ENCODE measurements around the gene ACSM6.
"Not testable (repeated sequence)": the region's sequence is repeated elsewhere in the genome, so short reads cannot be mapped to it uniquely, and the experiment has no call there.

ACSM6 gene

GRCh38 chr10:95193944-95194343, at the start of gene ACSM6:
Gene ACSM6 (plus strand): TSS chr10:95194238. CDS start chr10:95194486, 248 bp downstream.
- DNase-seq, result no peak

- DNase-seq, result no peak
Measured at GRCh38 chr10:95168694-95169093, 25.3 kb upstream of the ACSM6 start.

GRCh38 chr10:95169522-95169921, 24.5 kb upstream of the ACSM6 start:
- no peak for DNase-seq

- no peak for DNase-seq
Measured at GRCh38 chr10:95170790-95171189, 23.2 kb upstream of the ACSM6 start.

- no peak for DNase-seq
Measured at GRCh38 chr10:95171336-95171735, 22.7 kb upstream of the ACSM6 start.

GRCh38 chr10:95172851-95173250, 21.2 kb upstream of the ACSM6 start:
- no peak for DNase-seq

- no peak for DNase-seq
Measured at GRCh38 chr10:95176101-95176500, 17.9 kb upstream of the ACSM6 start.

- no peak for DNase-seq
Measured at GRCh38 chr10:95177429-95177828, 16.6 kb upstream of the ACSM6 start.

- DNase-seq, result no peak
Measured at GRCh38 chr10:95178266-95178665, 15.8 kb upstream of the ACSM6 start.

GRCh38 chr10:95178797-95179196, 15.2 kb upstream of the ACSM6 start:
- DNase-seq, result no peak

GRCh38 chr10:95181726-95182125, 12.3 kb upstream of the ACSM6 start:
- DNase-seq, result no peak

- peak; percentile 98 for DNase-seq
Measured at GRCh38 chr10:95183271-95184230, 10.5 kb upstream of the ACSM6 start.

GRCh38 chr10:95187617-95188016, 6.4 kb upstream of the ACSM6 start:
- DNase-seq, result no peak

GRCh38 chr10:95188593-95188992, 5.4 kb upstream of the ACSM6 start:
- DNase-seq, result no peak

GRCh38 chr10:95196046-95196445, 2.0 kb downstream of the ACSM6 start:
- DNase-seq, result no peak

- DNase-seq, result peak; percentile 29
Measured at GRCh38 chr10:95201736-95202135, 7.7 kb downstream of the ACSM6 start.

GRCh38 chr10:95202865-95203264, 8.8 kb downstream of the ACSM6 start:
- not testable (repeated sequence) for DNase-seq

- peak; percentile 56 for DNase-seq
Measured at GRCh38 chr10:95208702-95209391, 14.8 kb downstream of the ACSM6 start.

GRCh38 chr10:95209509-95210127, 15.6 kb downstream of the ACSM6 start:
- DNase-seq, result no peak

GRCh38 chr10:95211606-95212279, 17.7 kb downstream of the ACSM6 start:
- DNase-seq, result no peak

GRCh38 chr10:95214369-95214768, 20.3 kb downstream of the ACSM6 start:
- DNase-seq, result no peak

- DNase-seq, result peak; percentile 71
Measured at GRCh38 chr10:95214793-95215192, 20.8 kb downstream of the ACSM6 start.

GRCh38 chr10:95217476-95217875, 23.4 kb downstream of the ACSM6 start:
- DNase-seq, result no peak
